HCT116 (cell line): Measurements from ENCODE around the gene KPNA2.

Source experiments
- ELF1 ChIP-seq: IDR thresholded peaks from 2 replicates; pipeline ENCODE4 v1.6.1; 2012; ENCODE audit warnings: low read depth, borderline replicate concordance
- EZH2 ChIP-seq: fragments of 200-600 bp; sonication (generic); IDR thresholded peaks from 2 replicates; pipeline ENCODE4 v1.6.1; 2017; ENCODE audit warnings: antibody characterized with exemption, mixed run types
- JUND ChIP-seq: IDR thresholded peaks from 2 replicates; pipeline ENCODE4 v1.6.1; 2012
- POLR2A ChIP-seq: IDR thresholded peaks from 2 replicates; pipeline ENCODE4 v1.7.0; 2011; ENCODE audit warnings: borderline replicate concordance; ENCODE audit not compliant: insufficient read depth, insufficient read length; ENCODE audit errors: extremely low read depth
- POLR2AphosphoS5 ChIP-seq: IDR thresholded peaks from 2 replicates; pipeline ENCODE4 v1.6.1; 2011; ENCODE audit warnings: mild to moderate bottlenecking, low read depth, low read length, moderate library complexity
- SP1 ChIP-seq: IDR thresholded peaks from 2 replicates; pipeline ENCODE4 v1.6.1; 2012; ENCODE audit warnings: low read depth
- SRF ChIP-seq: IDR thresholded peaks from 2 replicates; pipeline ENCODE4 v1.6.1; 2012; ENCODE audit warnings: low read depth
- TF ChIP-seq, protein P1 (sequence below), 3 experiments: fragments of 200-600 bp in 1 of 3; sonication (generic) in 1 of 3; IDR thresholded peaks in 2 of 3; conservative IDR thresholded peaks in 1 of 3; 2 replicates each; pipeline ENCODE4 v1.5.1; 2012 to 2017; ENCODE audit warnings: low read depth in 2 of 3, low read length in 2 of 3, antibody characterized with exemption in 1 of 3, borderline replicate concordance in 1 of 3, control low read depth in 1 of 3, mild to moderate bottlenecking in 1 of 3, mixed read lengths in 1 of 3, mixed run types in 1 of 3, moderate library complexity in 1 of 3; ENCODE audit not compliant: insufficient read depth in 1 of 3
- TF ChIP-seq, protein P2 (sequence below): IDR thresholded peaks from 2 replicates; pipeline ENCODE4 v1.6.1; 2012

DNA sequence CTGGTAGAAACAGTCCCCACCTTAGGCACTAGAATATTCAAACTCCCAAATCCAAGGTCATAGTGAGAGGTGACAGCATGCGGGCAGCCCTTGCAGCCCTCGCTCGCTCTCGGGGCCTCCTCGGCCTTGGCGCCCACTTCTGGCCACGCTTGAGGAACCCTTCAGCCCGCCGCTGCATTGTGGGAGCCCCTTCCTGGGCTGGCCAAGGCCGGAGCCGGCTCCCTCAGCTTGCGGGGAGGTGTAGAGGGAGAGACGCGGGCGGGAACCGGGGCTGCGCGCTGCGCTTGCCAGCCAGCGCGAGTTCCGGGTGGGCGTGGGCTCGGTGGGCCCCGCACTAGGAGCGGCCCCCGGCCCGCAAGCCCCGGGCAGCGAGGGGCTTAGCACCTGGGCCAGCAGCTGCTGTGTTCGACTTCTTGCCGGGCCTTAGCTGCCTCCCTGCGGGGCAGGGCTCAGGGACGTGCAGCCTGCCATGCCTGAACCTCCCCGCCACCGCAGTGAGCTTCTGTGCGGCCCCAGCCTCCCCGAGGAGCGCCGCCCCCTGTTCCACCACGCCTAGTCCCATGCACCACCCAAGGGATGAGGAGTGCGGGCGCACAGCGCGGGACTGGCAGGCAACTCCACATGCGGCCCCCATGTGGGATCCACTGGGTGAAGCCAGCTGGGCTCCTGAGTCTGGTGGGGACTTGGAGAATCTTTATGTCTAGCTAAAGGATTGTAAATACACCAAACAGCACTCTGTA, 45.0 kb downstream of the KPNA2 start:
- TF ChIP-seq POLR2A (no peak), JUND (no peak), SP1 (no peak), EZH2 (no peak), SRF (no peak), ELF1 (no peak), POLR2AphosphoS5 (no peak)
- TF ChIP-seq, protein P1, sequence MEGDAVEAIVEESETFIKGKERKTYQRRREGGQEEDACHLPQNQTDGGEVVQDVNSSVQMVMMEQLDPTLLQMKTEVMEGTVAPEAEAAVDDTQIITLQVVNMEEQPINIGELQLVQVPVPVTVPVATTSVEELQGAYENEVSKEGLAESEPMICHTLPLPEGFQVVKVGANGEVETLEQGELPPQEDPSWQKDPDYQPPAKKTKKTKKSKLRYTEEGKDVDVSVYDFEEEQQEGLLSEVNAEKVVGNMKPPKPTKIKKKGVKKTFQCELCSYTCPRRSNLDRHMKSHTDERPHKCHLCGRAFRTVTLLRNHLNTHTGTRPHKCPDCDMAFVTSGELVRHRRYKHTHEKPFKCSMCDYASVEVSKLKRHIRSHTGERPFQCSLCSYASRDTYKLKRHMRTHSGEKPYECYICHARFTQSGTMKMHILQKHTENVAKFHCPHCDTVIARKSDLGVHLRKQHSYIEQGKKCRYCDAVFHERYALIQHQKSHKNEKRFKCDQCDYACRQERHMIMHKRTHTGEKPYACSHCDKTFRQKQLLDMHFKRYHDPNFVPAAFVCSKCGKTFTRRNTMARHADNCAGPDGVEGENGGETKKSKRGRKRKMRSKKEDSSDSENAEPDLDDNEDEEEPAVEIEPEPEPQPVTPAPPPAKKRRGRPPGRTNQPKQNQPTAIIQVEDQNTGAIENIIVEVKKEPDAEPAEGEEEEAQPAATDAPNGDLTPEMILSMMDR (IDR thresholded peaks at IDR 0.05 in 2 of 3, conservative IDR thresholded peaks at IDR 0.05 in 1 of 3; ENCODE audit: borderline replicate concordance in 1 of 3, insufficient read depth in 1 of 3, low read depth in 2 of 3, low read length in 2 of 3) = no peak
- TF ChIP-seq, protein P2, sequence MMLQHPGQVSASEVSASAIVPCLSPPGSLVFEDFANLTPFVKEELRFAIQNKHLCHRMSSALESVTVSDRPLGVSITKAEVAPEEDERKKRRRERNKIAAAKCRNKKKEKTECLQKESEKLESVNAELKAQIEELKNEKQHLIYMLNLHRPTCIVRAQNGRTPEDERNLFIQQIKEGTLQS = no peak
